Caco-2 (cell line): ENCODE measurements around the gene ZNF599. TPM values are rescaled to one million over a fixed set of nuclear protein-coding genes. Genes with fewer than 3 reads are reported as not detected.
"Not testable (repeated sequence)": the region's sequence is repeated elsewhere in the genome, so short reads cannot be mapped to it uniquely, and the experiment has no call there.

Experiments used
- BruUV-seq: library from RNA; stranded (reverse); fragments of 400-500 nt; replicated peaks from 2 replicates; lab custom pipeline; 2021; lab: Mats Ljungman, UMichigan
- CTCF ChIA-PET: fragments of 300-600 bp; sonication (Branson Sonifier 250); formaldehyde crosslinking; loops from one replicate; lab custom pipeline; 2022; ENCODE audit warnings: antibody characterized with exemption; lab: Charles Lee
- POLR2A ChIA-PET: fragments of 300-600 bp; sonication (Branson Sonifier 250); formaldehyde crosslinking; loops from one replicate; lab custom pipeline; 2022; ENCODE audit warnings: antibody characterized with exemption; lab: Charles Lee
- DNase-seq, 2 experiments: peaks; one replicate each; pipeline versions ENCODE4 v3.0.0 to v3.0.0-alpha.2; 2020 to 2022
- H3K27me3 ChIP-seq: replicated peaks from 2 replicates; pipeline ENCODE4 v1.6.0; 2011; ENCODE audit warnings: low read length; ENCODE audit not compliant: control insufficient read depth, insufficient read depth
- H3K36me3 ChIP-seq: 2 replicates; pipeline ENCODE4 v1.5.1; 2011; ENCODE audit warnings: low read length; ENCODE audit not compliant: control insufficient read depth, insufficient read depth
- H3K4me1 ChIP-seq: fragments of 250-450 bp; sonication (Bioruptor Pico); 2 replicates; pipeline ENCODE4 v1.5.1; 2020; ENCODE audit warnings: mild to moderate bottlenecking
- H3K4me3 ChIP-seq: 2 replicates; pipeline ENCODE4 v1.5.1; 2011; ENCODE audit warnings: low read depth, mild to moderate bottlenecking, control low read depth, low read length
- H3K9me3 ChIP-seq: fragments of 250-450 bp; sonication (Bioruptor Pico); 2 replicates; pipeline ENCODE4 v1.5.1; 2020; ENCODE audit warnings: mild to moderate bottlenecking, moderate library complexity
- H3K27ac Mint-ChIP-seq: one replicate; pipeline ENCODE4 v1.8.0; 2022; ENCODE audit warnings: mixed read lengths; ENCODE audit not compliant: unreplicated experiment
- H3K27me3 Mint-ChIP-seq: one replicate; pipeline ENCODE4 v1.8.0; 2022; ENCODE audit warnings: mixed read lengths; ENCODE audit not compliant: insufficient read depth, unreplicated experiment
- H3K36me3 Mint-ChIP-seq: one replicate; pipeline ENCODE4 v1.8.0; 2022; ENCODE audit warnings: mild to moderate bottlenecking, mixed read lengths; ENCODE audit not compliant: insufficient read depth, unreplicated experiment
- H3K4me1 Mint-ChIP-seq: one replicate; pipeline ENCODE4 v1.8.0; 2022; ENCODE audit warnings: low read depth, mixed read lengths; ENCODE audit not compliant: unreplicated experiment
- H3K4me3 Mint-ChIP-seq: one replicate; pipeline ENCODE4 v1.8.0; 2022; ENCODE audit warnings: mild to moderate bottlenecking, moderate library complexity, mixed read lengths; ENCODE audit not compliant: unreplicated experiment
- H3K9me3 Mint-ChIP-seq: one replicate; pipeline ENCODE4 v1.8.0; 2022; ENCODE audit warnings: mixed read lengths; ENCODE audit not compliant: unreplicated experiment
- CTCF ChIP-seq, 2 experiments: fragments of 200-600 bp in 1 of 2; IDR thresholded peaks; 1 replicate in 1 of 2; 2 replicates in 1 of 2; pipeline versions ENCODE4 v1.5.1 to v1.8.0; 2011 to 2022; ENCODE audit warnings: antibody characterized with exemption in 1 of 2, control low read depth in 1 of 2, inconsistent platforms in 1 of 2, low read depth in 1 of 2, low read length in 1 of 2, mild to moderate bottlenecking in 1 of 2, moderate library complexity in 1 of 2; ENCODE audit not compliant: insufficient read depth in 1 of 2, severe bottlenecking in 1 of 2, unreplicated experiment in 1 of 2
- intact Hi-C: fragments of 100-400 bp; cut with micrococcal nuclease; formaldehyde crosslinking; loops from one replicate; pipeline ENCODE4 v1.10.0; 2022; ENCODE audit not compliant: unreplicated experiment
- total RNA-seq: library from RNA; stranded (reverse); gene quantifications from 2 replicates; pipeline ENCODE4 v1.2.3, GENCODE V29; 2022

The ZNF599 gene
- total RNA-seq, 1 experiment from 2014 or later, result 5.0 TPM

GRCh38 chr19:34808566-34808965 lies 35.6 kb upstream of the ZNF599 start:
- intact Hi-C loops, result no loop called here
- Histone ChIP-seq H3K9me3 (peaks cover 17% of the 10 kb centered on the region), H3K36me3 (no peaks in the 10 kb centered on the region), H3K27me3 (no peaks in the 10 kb centered on the region), H3K4me3 (no peak overlapping the region), H3K4me1 (no peaks in the 10 kb centered on the region)
- Mint-ChIP-seq H3K9me3 (peaks cover 30% of the 10 kb centered on the region), H3K27ac (no peak overlapping the region), H3K4me1 (no peaks in the 10 kb centered on the region), H3K27me3 (no peaks in the 10 kb centered on the region), H3K36me3 (no peaks in the 10 kb centered on the region), H3K4me3 (no peak overlapping the region)
- no peak for DNase-seq
- ChIA-PET POLR2A (no interaction called here), CTCF (no interaction called here)
- no TSS peak for BruUV-seq
- TF ChIP-seq CTCF (IDR thresholded peaks at IDR 0.05; ENCODE audit: insufficient read depth in 1 of 2, low read depth in 1 of 2, low read length in 1 of 2, severe bottlenecking in 1 of 2, unreplicated experiment in 1 of 2), result no peak

GRCh38 chr19:34806976-34807860 lies 34.2 kb upstream of the ZNF599 start:
- intact Hi-C loops, result no loop called here
- Mint-ChIP-seq H3K36me3 (no peaks in the 10 kb centered on the region), H3K27me3 (peaks cover 3% of the 10 kb centered on the region), H3K4me3 (no peak overlapping the region), H3K4me1 (no peaks in the 10 kb centered on the region), H3K9me3 (peaks cover 33% of the 10 kb centered on the region), H3K27ac (no peak overlapping the region)
- no peak for DNase-seq
- TF ChIP-seq CTCF (IDR thresholded peaks at IDR 0.05; ENCODE audit: insufficient read depth in 1 of 2, low read depth in 1 of 2, low read length in 1 of 2, severe bottlenecking in 1 of 2, unreplicated experiment in 1 of 2), result no peak
- Histone ChIP-seq H3K4me3 (no peak overlapping the region), H3K4me1 (no peaks in the 10 kb centered on the region), H3K36me3 (no peaks in the 10 kb centered on the region), H3K27me3 (no peaks in the 10 kb centered on the region), H3K9me3 (peaks cover 17% of the 10 kb centered on the region)
- POLR2A ChIA-PET, result no interaction called here
- no TSS peak for BruUV-seq
- CTCF ChIA-PET, result no interaction called here

- no peaks in the 10 kb centered on the region for H3K4me1 Mint-ChIP-seq
- H3K4me1 ChIP-seq, result no peaks in the 10 kb centered on the region
- BruUV-seq, result no TSS peak
- no peak for TF ChIP-seq CTCF (IDR thresholded peaks at IDR 0.05; ENCODE audit: insufficient read depth in 1 of 2, low read depth in 1 of 2, low read length in 1 of 2, severe bottlenecking in 1 of 2, unreplicated experiment in 1 of 2)
- H3K36me3 Mint-ChIP-seq, result no peaks in the 10 kb centered on the region
- intact Hi-C loops, result no loop called here
- CTCF ChIA-PET, result no interaction called here
- H3K9me3 Mint-ChIP-seq, result peaks cover 19% of the 10 kb centered on the region
- no peaks in the 10 kb centered on the region for H3K36me3 ChIP-seq
- POLR2A ChIA-PET, result no interaction called here
- H3K9me3 ChIP-seq, result peaks cover 12% of the 10 kb centered on the region
- no peak overlapping the region for H3K4me3 Mint-ChIP-seq
- no peak overlapping the region for H3K27ac Mint-ChIP-seq
- no peaks in the 10 kb centered on the region for H3K27me3 ChIP-seq
- H3K4me3 ChIP-seq, result no peak overlapping the region
- H3K27me3 Mint-ChIP-seq, result peaks cover 5% of the 10 kb centered on the region
- DNase-seq, result no peak
Observed at GRCh38 chr19:34804115-34804514, 31.1 kb upstream of the ZNF599 start.

- POLR2A ChIA-PET, CTCF ChIA-PET, intact Hi-C loops, H3K9me3 ChIP-seq, DNase-seq, H3K36me3 ChIP-seq, H3K36me3 Mint-ChIP-seq, H3K27me3 Mint-ChIP-seq, H3K4me3 Mint-ChIP-seq, H3K4me1 ChIP-seq, H3K27ac Mint-ChIP-seq, H3K4me3 ChIP-seq, H3K27me3 ChIP-seq, H3K9me3 Mint-ChIP-seq, BruUV-seq, H3K4me1 Mint-ChIP-seq: not testable (repeated sequence)
Observed at GRCh38 chr19:34796953-34797352, 23.9 kb upstream of the ZNF599 start.
